K562 (cell line): ENCODE results near the gene CRACR2B. TPM values are rescaled to one million over a fixed set of nuclear protein-coding genes. Genes with fewer than 3 reads are reported as not detected.

ENCODE experiments used
- ARNT ChIP-seq, 2 experiments: fragments of 450-650 bp; IDR thresholded peaks; 2 replicates each; pipeline ENCODE4 v1.6.1; 2016; ENCODE audit warnings: mild to moderate bottlenecking in 1 of 2
- CBX5 ChIP-seq: IDR thresholded peaks from 2 replicates; pipeline ENCODE4 v1.6.1; 2014; ENCODE audit warnings: low read depth, borderline replicate concordance
- HOXB6 ChIP-seq: fragments of 250-450 bp; sonication (Bioruptor Pico); IDR thresholded peaks from 2 replicates; pipeline ENCODE4 v1.5.1; 2022; ENCODE audit warnings: mild to moderate bottlenecking, borderline replicate concordance
- KAT8 ChIP-seq: fragments of 450-650 bp; IDR thresholded peaks from 2 replicates; pipeline ENCODE4 v1.6.1; 2016; ENCODE audit warnings: low read depth, mild to moderate bottlenecking
- MAFG ChIP-seq: fragments of 450-650 bp; conservative IDR thresholded peaks from 2 replicates; pipeline ENCODE4 v1.6.1; 2016; ENCODE audit warnings: missing genetic modification characterization, missing compliant biosample characterization
- SAP30 ChIP-seq: fragments of 200-600 bp; sonication (generic); IDR thresholded peaks from 2 replicates; pipeline ENCODE4 v1.6.1; 2012; ENCODE audit warnings: borderline replicate concordance, low read depth, mild to moderate bottlenecking, moderate library complexity, low read length, control low read depth, inconsistent platforms; ENCODE audit not compliant: insufficient read depth, poor library complexity, severe bottlenecking
- SPI1 ChIP-seq: IDR thresholded peaks from 2 replicates; pipeline ENCODE4 v1.6.1; 2011; ENCODE audit warnings: low read depth, low read length, control low read depth, borderline replicate concordance
- TAF15 ChIP-seq: fragments of 200-400 bp; formaldehyde crosslinking; IDR thresholded peaks from 2 replicates; pipeline ENCODE4 v1.6.1; 2017; ENCODE audit warnings: mild to moderate bottlenecking, low read depth, low read length, moderate library complexity
- TCF3 ChIP-seq: sonication (generic); formaldehyde crosslinking; IDR thresholded peaks from 2 replicates; pipeline ENCODE4 v1.4.0; 2020; ENCODE audit warnings: mild to moderate bottlenecking, missing genetic modification reagents
- TCF7 ChIP-seq: sonication (generic); IDR thresholded peaks from 2 replicates; pipeline ENCODE4 v1.6.1; 2016; ENCODE audit warnings: antibody characterized with exemption, borderline replicate concordance
- TRIM28 ChIP-seq: fragments of 450-650 bp; IDR thresholded peaks from 2 replicates; pipeline ENCODE4 v1.6.1; 2017
- USF1 ChIP-seq: sonication (generic); formaldehyde crosslinking; IDR thresholded peaks from 2 replicates; pipeline ENCODE4 v1.9.0; 2022; ENCODE audit warnings: mild to moderate bottlenecking, missing genetic modification reagents
- ZNF224 ChIP-seq: sonication (generic); formaldehyde crosslinking; IDR thresholded peaks from 2 replicates; pipeline ENCODE4 v1.8.0; 2022; ENCODE audit warnings: mild to moderate bottlenecking, missing genetic modification reagents
- ZNF780A ChIP-seq: fragments of 250-450 bp; sonication (Bioruptor Pico); IDR thresholded peaks from 2 replicates; pipeline ENCODE4 v1.5.0; 2021; ENCODE audit warnings: mild to moderate bottlenecking
- polyA plus RNA-seq, 8 experiments: library from polyadenylated mRNA; depleted of rRNA in 4 of 8; stranded (reverse) in 5 of 8; unstranded in 3 of 8; fragments of >200 nt; fragmentation: Nextera tagmentation in 2 of 8; fragmentation: Illumina TruSeq in 1 of 8; extraction: Ambion mirVana in 2 of 8; extraction: Trizol in 1 of 8; gene quantifications; 2 replicates each; pipeline versions ENCODE4 v1.2.1 to v1.2.3, GENCODE V29; 2011 to 2014; ENCODE audit warnings: inconsistent platforms in 1 of 8, missing spikeins in 1 of 8
- total RNA-seq, 7 experiments: library from RNA; depleted of rRNA in 6 of 7; stranded (reverse); fragments of >200 nt in 6 of 7; fragmentation: Illumina TruSeq in 2 of 7; extraction: Trizol in 2 of 7; gene quantifications; 2 replicates each; pipeline versions ENCODE4 v1.2.1 to v1.2.3, GENCODE V29; 2011 to 2021; ENCODE audit warnings: low replicate concordance in 1 of 7
- TF ChIP-seq, protein P1 (sequence below): fragments of 250-450 bp; sonication (Bioruptor Pico); IDR thresholded peaks from 2 replicates; pipeline ENCODE4 v1.5.0; 2021
- TF ChIP-seq, protein P2 (sequence below): sonication (generic); formaldehyde crosslinking; IDR thresholded peaks from 2 replicates; pipeline ENCODE4 v1.8.1; 2023; ENCODE audit warnings: mild to moderate bottlenecking, missing genetic modification reagents, moderate library complexity
- TF ChIP-seq, protein P3 (sequence below), 2 experiments: fragments of 450-650 bp; IDR thresholded peaks; 2 replicates each; pipeline ENCODE4 v1.6.1; 2016; ENCODE audit warnings: mild to moderate bottlenecking in 2 of 2, borderline replicate concordance in 1 of 2, low read depth in 1 of 2, moderate library complexity in 1 of 2

The CRACR2B gene
- total and polyA plus RNA-seq, 9 of the 15 experiments (the other 6 are each of a cell fraction or from before 2014, with no cell fraction given) = 0.10 to 51.0 (median 6.0) TPM

GRCh38 chr11:875769-876301 lies 48.1 kb downstream of the CRACR2B start (continued):
- TF ChIP-seq KAT8 (no peak), USF1 (peak; percentile 72), ZNF780A (CRISPR knock-in tag) (no peak), MAFG (tag) (no peak), TCF7 (peak; percentile 41; the same call in 1 of the 2 replicates), CBX5 (no peak), TCF3 (CRISPR knock-in tag) (peak; percentile 98), TRIM28 (no peak), TAF15 (no peak), ZNF224 (CRISPR knock-in tag) (no peak), ARNT (IDR thresholded peaks at IDR 0.05) (peak; percentile 80 to 86; a peak in 2 of 4 replicates), HOXB6 (CRISPR knock-in tag) (no peak), SPI1 (no peak), SAP30 (no peak)
- TF ChIP-seq, protein P1, sequence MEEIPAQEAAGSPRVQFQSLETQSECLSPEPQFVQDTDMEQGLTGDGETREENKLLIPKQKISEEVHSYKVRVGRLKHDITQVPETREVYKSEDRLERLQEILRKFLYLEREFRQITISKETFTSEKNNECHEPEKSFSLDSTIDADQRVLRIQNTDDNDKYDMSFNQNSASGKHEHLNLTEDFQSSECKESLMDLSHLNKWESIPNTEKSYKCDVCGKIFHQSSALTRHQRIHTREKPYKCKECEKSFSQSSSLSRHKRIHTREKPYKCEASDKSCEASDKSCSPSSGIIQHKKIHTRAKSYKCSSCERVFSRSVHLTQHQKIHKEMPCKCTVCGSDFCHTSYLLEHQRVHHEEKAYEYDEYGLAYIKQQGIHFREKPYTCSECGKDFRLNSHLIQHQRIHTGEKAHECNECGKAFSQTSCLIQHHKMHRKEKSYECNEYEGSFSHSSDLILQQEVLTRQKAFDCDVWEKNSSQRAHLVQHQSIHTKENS (CRISPR knock-in tag) = no peak
- TF ChIP-seq, protein P2, sequence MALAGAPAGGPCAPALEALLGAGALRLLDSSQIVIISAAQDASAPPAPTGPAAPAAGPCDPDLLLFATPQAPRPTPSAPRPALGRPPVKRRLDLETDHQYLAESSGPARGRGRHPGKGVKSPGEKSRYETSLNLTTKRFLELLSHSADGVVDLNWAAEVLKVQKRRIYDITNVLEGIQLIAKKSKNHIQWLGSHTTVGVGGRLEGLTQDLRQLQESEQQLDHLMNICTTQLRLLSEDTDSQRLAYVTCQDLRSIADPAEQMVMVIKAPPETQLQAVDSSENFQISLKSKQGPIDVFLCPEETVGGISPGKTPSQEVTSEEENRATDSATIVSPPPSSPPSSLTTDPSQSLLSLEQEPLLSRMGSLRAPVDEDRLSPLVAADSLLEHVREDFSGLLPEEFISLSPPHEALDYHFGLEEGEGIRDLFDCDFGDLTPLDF = no peak
- TF ChIP-seq, protein P3, sequence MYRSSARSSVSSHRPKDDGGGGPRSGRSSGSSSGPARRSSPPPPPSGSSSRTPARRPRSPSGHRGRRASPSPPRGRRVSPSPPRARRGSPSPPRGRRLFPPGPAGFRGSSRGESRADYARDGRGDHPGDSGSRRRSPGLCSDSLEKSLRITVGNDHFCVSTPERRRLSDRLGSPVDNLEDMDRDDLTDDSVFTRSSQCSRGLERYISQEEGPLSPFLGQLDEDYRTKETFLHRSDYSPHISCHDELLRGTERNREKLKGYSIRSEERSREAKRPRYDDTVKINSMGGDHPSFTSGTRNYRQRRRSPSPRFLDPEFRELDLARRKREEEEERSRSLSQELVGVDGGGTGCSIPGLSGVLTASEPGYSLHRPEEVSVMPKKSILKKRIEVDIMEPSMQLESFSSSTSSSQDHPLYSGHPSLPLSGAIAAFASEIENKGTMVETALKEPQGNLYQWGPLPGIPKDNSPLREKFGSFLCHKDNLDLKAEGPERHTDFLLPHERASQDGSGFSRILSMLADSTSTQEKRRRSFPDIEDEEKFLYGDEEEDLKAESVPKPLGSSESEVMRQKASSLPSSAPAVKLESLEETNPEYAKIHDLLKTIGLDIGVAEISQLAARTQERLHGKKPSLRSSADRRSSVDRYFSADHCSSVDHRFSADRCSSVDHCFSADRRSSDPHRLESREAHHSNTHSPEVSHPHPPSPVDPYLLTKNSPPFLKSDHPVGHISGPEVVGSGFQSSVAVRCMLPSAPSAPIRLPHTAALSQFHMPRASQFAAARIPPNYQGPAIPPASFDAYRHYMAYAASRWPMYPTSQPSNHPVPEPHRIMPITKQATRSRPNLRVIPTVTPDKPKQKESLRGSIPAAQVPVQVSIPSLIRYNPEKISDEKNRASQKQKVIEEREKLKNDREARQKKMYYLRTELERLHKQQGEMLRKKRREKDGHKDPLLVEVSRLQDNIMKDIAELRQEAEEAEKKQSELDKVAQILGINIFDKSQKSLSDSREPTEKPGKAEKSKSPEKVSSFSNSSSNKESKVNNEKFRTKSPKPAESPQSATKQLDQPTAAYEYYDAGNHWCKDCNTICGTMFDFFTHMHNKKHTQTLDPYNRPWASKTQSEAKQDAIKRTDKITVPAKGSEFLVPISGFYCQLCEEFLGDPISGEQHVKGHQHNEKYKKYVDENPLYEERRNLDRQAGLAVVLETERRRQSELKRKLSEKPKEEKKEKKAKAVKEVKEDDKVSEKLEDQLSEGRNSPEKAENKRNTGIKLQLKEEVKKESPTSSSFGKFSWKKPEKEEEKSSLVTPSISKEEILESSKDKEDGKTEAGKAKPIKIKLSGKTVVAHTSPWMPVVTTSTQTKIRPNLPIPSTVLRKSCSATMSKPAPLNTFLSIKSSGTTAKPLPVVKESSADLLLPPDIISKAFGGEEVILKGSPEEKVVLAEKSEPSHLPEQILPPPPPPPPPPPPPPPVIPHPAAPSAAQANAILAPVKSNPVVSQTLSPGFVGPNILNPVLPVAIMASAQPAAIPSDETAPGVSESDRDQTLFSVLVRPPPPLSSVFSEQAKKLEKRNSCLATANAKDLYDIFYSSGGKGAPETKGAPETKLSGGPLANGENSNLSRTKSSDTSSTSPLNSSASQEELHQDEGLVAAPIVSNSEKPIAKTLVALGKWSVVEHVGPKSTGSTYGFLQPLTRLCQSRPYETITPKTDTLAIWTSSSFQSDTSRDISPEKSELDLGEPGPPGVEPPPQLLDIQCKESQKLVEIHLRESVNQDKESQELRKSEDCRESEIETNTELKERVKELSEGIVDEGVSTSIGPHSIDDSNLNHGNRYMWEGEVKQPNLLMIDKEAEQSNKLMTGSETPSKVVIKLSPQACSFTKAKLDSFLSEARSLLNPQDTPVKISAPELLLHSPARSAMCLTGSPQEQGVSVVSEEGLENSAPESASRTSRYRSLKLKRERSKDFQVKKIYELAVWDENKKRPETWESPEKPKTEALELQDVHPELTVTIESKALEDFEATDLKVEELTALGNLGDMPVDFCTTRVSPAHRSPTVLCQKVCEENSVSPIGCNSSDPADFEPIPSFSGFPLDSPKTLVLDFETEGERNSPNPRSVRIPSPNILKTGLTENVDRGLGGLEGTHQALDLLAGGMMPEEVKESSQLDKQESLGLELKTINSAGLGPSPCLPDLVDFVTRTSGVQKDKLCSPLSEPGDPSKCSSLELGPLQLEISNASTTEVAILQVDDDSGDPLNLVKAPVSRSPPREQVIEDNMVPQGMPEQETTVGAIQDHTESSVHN (IDR thresholded peaks at IDR 0.05; ENCODE audit: borderline replicate concordance in 1 of 2, low read depth in 1 of 2) = no peak
